Measurements from ENCODE around the gene SMIM41.

SMIM41 gene

DNA sequence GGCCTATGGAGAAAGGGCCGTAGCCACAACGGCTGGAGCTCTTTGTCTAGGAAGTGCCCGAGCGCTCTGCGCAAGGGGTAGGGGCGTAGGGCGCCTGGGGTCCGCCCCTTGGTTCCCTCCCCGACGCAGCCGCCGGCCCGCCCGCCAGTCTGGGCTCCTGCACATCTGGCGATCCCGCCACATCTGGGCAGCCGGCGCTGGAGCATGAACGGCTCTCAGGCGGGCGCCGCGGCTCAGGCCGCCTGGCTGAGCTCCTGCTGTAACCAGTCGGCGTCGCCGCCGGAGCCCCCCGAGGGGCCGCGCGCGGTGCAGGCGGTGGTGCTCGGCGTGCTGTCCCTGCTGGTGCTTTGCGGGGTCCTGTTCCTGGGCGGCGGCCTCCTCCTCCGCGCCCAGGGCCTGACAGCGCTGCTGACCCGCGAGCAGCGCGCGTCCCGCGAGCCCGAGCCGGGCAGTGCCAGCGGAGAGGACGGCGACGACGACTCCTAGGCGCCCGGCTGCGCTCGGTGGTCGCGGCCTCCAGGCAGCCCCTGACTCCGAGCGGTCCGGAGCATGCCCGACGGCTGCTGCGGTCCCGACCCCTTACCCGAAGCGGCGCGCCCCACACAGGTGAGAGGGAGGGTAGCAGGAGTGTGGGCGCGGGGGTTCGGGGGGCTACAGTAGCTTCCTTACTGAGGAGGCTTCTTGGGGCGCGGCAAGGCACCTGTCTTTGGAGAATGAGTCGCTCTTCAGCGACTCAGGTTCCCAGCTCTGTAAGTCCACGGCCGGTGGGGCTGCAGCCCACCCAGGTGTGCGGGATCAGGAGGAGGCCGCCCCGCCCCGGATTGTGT lies at the start of gene SMIM41:
Gene SMIM41, plus strand, starts transcription at position 129 of the 827 bp plus-strand sequence. Its CDS starts 76 bp downstream, at position 205.
- DNase-seq: no peak

DNA sequence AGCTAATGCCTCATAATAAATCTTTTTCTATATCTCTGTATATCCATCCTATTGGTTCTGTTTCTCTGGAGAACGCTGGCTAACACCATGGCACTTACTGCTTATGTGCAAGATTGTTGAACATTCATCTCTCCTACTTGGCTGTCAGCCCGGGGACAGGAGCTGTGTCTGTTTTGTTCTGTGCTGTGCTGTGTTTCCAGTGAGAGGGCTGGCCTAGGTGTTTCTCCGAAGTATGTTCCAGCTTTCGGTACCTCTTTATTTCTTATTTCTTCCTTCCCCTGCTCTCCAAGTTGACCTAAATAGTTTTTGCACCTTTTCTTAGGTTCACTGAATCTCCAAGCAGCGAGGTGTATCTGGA lies 47.1 kb upstream of the SMIM41 start:
- peak; percentile 67 for DNase-seq

DNA sequence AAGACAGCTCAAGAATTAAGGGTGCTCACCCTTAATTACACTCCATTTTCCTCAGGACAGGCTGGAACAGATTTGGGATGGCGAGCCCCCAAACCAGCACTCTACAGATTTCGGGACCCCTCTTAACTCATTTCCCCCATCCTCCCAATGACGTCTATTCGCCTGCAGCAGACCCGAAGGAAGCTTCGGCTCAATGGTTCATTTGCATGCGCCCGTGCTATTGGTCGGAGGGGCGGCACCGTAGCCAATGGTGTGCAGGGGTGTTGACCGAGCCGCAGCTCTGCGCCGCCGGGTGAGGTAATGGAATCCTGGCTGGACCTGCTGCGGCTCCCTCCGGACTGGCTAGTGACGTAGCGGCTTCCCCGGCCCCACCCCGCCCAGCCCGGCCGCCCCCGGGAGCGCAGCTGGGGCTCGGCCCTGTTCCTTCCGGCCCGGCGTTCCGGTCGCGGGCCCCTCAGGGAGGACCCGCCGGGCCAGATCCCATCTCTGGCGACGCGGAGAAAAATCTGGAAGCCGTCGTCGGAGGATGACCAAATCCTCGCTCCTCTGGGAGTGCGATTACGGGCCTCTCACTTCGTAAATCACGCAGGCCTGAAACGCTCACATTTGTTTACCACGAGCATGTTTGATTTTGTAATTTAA lies 46.6 kb upstream of the SMIM41 start:
- peak; percentile 96 for DNase-seq

DNA sequence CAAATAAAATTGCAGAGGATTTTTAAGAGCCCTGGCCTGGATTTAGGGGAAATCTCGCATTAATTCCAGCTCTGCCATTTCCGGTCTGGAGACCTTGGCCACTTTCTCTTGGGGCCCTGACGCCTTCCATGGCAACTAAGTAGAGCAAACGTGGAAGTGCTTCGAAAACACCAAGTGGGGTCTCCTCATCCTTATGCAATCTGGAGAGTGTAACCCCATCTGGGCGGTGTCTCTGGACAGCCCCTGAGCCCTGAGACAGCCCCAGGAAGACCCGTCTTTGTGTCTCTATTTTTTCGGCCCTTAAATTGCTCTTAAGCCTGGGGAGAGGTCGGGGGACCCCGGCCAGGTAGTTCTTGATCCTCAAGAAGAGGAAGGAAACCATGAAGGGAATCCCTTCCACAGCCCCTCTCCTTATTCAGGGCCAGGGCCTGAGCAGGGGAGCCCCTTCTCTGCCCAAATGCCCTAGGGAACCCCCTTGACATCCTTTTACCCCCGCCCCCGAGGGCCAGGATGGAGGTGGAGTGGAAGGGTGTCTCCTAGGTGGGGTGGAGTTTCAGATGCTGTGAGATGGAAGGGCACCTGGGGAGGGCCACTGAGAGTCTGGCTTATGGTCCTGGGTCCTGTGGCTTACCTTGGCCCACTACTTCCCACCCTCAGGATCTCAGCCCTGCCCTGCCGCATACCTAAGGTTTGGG lies 45.9 kb upstream of the SMIM41 start:
- no peak for DNase-seq

GRCh38 chr12:52035190-52035589 lies 44.3 kb upstream of the SMIM41 start:
- DNase-seq: no peak

DNA sequence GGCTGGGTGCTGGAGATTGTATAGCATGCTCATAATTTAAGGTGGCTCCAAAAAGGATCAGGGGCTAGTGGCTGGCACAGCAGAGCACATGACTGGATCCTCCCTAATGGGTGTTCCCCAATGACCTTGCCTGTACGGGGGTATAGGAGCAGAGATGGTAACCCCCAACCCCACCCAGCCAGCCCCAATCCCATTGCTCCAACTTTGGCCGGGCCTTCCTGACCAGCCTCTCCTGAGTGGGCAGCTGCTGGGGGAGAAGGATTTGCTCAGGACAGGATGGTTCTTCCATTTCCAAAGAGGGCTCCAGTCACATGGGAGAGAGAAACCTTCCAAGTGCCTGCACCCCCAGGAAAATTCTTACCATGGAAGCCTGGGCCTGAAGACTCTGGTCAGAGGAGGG lies 43.6 kb upstream of the SMIM41 start:
- no peak for DNase-seq

DNA sequence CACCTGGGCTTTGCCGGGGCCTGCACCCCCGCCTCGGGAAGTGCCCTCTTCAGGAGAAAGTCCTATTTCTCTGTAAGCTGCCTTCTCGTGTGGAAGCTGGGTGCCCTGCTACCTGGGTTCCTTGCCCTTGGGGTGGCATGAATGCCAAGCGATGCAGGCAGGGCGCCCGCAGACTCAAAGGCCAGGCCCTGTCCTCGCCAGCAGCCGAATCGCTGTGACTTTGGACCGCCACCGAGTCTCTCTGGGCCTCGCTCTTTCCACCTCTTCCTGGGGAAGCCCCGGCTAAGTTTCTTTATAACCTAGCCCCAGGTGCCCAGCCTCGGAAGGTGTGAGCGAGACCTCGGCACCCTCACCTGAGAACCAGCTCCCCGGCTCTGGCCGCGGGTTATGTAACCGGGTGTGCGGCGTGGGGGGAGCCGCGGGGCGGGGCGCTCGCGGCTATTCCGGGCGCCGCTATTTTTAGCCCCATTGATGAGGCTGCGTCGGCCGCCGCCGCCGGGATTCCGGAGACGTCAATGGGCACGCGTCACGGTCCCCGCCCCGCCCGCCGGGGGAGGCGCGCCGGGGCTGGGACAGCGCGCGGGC lies 42.8 kb upstream of the SMIM41 start:
- DNase-seq: peak; percentile 79

DNA sequence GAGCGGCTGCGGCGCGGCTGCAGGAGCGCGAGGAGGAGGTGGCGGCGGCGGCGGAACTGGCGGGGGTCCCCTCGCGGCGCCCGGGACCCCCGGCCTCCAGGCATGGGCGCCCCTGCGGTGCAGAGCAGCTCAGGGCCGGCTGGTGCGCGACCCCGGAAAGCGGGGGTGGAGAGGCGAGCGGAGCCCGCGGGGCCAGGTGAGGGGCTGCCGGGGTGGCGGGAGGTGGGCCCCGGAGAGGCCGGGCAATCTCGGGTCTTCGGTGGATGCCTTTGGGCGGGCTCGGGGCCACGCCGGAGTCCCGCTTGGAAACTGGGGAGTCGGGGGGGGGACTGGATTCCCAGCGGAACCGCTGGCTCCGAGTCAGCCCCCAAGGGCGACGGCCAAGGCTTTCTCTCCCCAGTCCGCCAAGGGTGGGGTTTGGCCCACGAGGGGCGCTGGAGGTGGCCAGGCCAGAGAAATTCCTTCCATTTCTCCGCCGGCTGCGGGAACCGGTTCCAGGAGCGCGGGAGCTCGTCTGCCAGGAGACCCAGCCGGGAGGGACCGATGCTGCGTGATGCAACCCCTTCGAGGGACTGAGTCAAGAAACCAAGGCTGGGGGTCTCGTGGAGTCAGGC lies 42.1 kb upstream of the SMIM41 start:
- DNase-seq: peak; percentile 50

DNA sequence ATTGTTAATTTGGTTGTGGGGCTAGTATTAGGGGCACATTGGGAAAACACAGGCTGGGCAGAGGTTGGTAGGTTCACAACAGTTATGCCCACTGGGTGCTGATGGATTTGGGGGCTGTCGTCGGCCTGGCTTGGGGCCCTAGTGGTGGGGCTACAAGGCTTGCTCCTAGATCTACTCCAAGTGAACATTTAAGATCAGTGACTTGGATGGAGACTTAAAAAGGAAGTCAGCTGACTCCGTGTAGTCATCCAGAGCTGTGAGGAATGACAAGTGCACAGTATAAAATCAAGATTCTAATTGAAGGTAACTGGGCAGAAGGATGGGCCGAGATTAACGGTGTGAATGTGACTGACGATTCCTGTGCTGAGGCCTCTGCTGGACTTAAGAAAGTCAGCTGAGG lies 41.1 kb upstream of the SMIM41 start:
- DNase-seq: no peak

DNA sequence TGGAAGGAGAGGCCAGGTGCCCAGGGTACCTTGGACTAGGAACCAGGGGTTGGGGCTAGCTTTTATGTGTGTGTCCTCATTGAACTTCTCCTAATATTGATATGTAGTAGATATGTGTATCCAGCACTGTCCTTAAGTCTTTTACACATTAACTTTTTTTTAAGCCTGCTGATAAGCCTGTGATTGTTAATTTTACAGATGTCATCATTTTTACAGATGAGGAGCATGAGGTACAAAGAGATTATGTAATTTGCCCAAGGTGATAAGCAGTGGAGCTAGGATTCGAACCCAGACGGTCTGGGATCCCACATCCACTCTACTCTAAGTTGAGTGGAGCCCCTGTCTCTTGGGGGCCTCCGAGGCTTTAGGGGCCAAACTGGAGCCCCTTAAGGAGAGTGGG lies 38.5 kb upstream of the SMIM41 start:
- DNase-seq: no peak

GRCh38 chr12:52041695-52042123 lies 37.8 kb upstream of the SMIM41 start:
- DNase-seq: no peak

GRCh38 chr12:52042706-52043385 lies 36.7 kb upstream of the SMIM41 start:
- DNase-seq: no peak

GRCh38 chr12:52043386-52044212 lies 35.9 kb upstream of the SMIM41 start:
- DNase-seq: no peak

DNA sequence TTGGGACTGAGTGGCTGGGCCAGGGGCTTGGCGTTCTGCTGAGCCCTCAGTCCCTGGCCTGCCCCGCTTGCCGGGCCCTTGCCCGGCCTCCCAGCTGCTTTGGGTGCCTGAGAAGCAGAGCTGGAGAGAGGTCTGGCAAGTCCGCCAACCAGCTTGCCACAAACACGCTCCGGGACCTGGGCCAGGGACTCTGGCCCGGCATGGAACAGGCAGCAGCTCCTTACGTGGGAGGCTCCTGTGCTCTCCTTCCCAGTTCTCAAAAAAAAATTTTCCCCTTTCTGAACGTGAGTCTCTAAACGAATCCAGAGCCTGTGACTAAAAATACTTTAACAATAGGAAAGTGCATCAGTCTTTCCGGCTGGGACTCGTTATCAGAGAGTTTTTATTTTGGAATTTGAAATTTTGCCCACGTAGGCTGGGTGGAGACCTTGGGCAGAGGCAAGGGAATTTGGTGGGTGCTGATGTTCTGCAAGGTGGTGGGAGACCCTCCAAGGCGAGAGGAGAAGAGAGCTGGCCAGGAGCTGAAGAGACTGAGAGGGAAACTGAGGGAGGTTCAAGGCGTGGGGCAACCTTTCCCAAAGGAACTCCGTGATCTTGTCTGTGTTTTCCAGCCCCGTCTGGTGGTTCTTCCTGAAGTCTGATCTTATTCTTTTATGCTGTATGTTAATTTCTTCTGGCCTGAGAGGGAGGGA lies 35.1 kb upstream of the SMIM41 start:
- peak; percentile 69 for DNase-seq

DNA sequence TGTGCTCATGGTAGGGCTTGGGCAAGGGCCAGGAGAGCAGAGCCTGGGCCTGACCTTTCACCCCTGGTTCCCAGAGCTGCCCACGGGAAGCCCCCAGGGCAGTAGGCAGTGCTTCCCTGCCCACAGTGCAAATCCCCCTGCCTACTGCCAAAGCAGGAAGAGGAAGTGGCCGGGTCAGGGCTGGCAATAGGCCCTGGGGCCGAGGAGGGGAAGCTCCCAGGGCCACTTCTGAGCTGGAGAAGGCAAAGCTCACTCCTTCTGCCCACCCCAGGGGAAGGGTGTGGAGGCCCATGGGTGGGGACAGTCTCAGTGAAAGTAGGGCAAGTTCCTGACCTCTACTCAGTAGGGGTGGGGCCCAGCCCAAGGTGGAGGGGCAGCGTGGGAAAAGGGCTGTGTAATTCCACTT lies 33.7 kb upstream of the SMIM41 start:
- DNase-seq: no peak

- DNase-seq: no peak
These were observed 32.6 kb upstream of the SMIM41 start for GRCh38 chr12:52046859-52047258.

DNA sequence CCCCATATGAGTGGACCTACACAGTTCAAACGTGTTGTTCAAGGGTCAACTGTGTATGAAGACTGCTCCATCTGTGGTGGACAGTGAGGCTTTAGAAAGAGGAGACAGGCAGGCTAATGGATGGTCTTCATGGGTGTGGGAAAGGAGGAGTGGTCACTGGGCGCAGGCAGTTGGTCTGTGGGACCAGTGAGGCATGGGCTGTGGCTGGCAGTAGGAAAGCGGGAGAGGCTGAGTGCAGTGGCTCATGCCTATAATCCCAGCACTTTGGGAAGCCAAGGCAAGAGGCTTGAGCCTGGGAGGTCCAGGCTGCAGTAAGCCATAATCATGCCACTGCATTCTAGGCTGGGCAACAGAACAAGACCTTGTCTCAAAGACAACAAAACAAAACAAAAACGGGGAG lies 30.2 kb upstream of the SMIM41 start:
- DNase-seq: no peak

DNA sequence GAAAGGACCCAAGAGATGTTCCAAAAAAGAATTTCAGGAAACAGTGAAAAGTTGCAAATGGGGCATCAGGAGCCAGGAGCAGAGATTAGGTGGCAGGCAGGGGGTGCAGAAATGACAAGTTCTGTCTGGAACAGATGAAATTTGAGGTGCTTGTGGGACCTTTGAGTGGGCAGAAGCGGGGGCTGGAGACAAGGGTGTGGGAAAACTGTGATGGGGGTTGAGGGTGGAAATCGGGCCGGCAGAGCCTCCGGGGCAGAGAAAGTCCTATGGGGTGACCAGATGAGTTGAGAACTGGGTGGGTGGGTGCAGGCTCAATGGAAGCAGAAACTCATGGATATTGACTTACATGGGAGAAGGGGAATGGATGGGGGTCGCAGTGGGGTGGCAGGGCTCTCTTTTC lies 29.8 kb upstream of the SMIM41 start:
- DNase-seq: no peak

DNA sequence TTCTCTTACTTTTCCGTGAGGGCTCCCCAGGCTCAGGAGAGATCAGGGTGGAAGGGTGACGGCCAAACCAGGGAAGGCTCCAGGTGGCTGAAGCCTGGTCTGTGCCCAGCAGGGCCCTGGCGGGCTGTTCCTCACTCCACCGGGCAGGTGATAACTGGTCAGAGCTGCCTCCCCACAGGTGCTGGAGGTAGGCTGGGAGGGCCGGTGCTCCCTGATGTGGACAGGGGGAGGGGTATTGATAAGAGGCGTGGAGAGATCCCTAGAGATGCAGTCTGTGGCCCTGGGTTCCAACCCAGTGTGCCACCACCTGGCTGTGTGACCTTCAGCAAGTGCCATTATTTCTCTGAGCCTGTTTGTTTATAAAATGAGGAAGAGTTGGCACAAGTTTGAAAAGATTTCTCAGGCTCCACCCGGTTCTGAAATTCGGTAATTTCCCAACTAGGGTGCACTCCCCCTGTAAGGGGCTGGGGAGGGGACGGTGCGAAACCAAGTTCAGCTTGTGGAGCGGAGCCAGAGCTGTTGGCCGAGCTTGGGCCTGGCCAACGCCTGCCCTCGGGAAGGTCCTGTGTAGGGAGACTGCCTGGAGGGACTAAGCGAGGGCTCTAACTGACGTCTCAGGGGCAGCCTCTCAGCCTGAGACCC lies 29.3 kb upstream of the SMIM41 start:
- DNase-seq: no peak
